Stomach smooth muscle (tissue), 2 donors: ENCODE data around the gene SHISA7.

ENCODE experiments used
- H3K27ac ChIP-seq: one replicate; pipeline ENCODE4 v1.7.0; 2013; ENCODE audit warnings: mild to moderate bottlenecking, low read length, inconsistent platforms
- H3K27me3 ChIP-seq, 2 donors: one replicate each; pipeline ENCODE4 v1.7.0; 2013; ENCODE audit warnings: low read length in 2 of 2; ENCODE audit not compliant: insufficient read depth in 2 of 2, control insufficient read depth in 1 of 2
- H3K36me3 ChIP-seq, 2 donors: one replicate each; pipeline ENCODE4 v1.7.0; 2013; ENCODE audit warnings: low read length in 2 of 2; ENCODE audit not compliant: control insufficient read depth in 2 of 2, insufficient read depth in 2 of 2
- H3K4me1 ChIP-seq: one replicate; pipeline ENCODE4 v1.7.0; 2013; ENCODE audit warnings: low read length; ENCODE audit not compliant: control insufficient read depth, insufficient read depth
- H3K4me3 ChIP-seq, 2 donors: one replicate each; pipeline ENCODE4 v1.7.0; 2013; ENCODE audit warnings: low read length in 2 of 2
- H3K9ac ChIP-seq, 2 donors: one replicate each; pipeline ENCODE4 v1.7.0; 2013; ENCODE audit warnings: low read length in 2 of 2, mild to moderate bottlenecking in 1 of 2
- H3K9me3 ChIP-seq, 2 donors: one replicate each; pipeline ENCODE4 v1.7.0; 2013; ENCODE audit warnings: low read length in 2 of 2; ENCODE audit not compliant: control insufficient read depth in 2 of 2
- donor health status: healthy.
- donor health status: Pancreatic carcinoma.

Gene SHISA7

DNA sequence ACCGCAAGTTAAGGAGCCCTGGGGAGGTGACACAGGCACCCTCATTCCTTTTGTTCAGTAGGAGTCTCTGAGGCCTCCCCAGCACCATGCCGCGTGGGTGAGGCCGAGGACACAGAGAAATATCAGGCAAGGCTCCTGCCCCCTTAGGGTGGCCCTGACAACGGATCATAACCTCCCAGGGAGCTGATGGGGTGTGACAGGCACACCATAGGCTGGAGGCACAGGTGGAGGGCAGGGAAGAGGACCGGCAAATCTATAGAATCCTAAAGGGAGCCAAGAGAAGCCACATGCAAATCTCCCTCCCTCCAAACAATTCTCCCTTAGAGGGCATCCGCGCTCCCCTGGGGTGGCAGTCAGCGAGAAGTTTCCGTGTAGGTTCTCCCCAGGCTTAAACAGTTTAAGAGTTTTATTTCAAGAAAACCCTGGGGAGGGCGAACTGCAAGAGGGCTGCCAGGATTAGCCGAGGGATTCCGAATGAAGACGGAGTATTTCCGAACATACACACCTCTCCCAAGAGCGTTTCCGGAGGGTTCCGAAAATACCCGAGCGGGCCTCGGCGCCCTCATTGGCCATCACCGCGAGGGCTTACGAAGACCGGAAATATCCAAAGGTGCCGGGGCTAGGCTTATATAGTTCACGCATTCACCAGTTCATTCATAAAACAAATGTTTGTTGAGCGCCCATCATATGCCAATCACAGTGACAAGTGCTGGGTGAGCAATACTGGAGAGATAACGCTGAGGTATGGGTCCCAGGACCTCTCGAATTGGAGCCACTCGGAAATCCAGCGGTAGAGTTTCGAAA is 58.0 kb downstream of the SHISA7 start:
- Histone ChIP-seq H3K4me3 (peak overlapping the region; percentile 81 to 99), H3K4me1 (peaks cover 55% of the 10 kb centered on the region), H3K27me3 (no peaks in the 10 kb centered on the region), H3K9me3 (no peaks in the 10 kb centered on the region), H3K27ac (peak overlapping the region; percentile 94), H3K36me3 (peaks cover 16 to 27% of the 10 kb centered on the region in 2 donors), H3K9ac (peak overlapping the region; percentile 94 to 98)

- Histone ChIP-seq H3K27me3 (no peaks in the 10 kb centered on the region), H3K4me3 (peak within 1 kb of the TSS; percentile 81 to 99), H3K36me3 (peaks cover 16 to 21% of the 10 kb centered on the region in 2 donors), H3K4me1 (peaks cover 53% of the 10 kb centered on the region), H3K9me3 (no peaks in the 10 kb centered on the region), H3K27ac (peak within 1 kb of the TSS; percentile 94), H3K9ac (peak within 1 kb of the TSS; percentile 94 to 98)
Observed at GRCh38 chr19:55384131-55384919, 58.8 kb downstream of the SHISA7 start, which contains the start of gene TMEM238. TMEM238 (minus strand) TSS chr19:55384292; CDS start chr19:55384259, 33 bp downstream.

- Histone ChIP-seq H3K27ac (peak overlapping the region; percentile 46), H3K36me3 (peaks cover 12 to 16% of the 10 kb centered on the region in 2 donors), H3K9ac (peak overlapping the region; percentile 68 to 73), H3K9me3 (no peaks in the 10 kb centered on the region), H3K27me3 (no peaks in the 10 kb centered on the region), H3K4me1 (peaks cover 47% of the 10 kb centered on the region), H3K4me3 (peak overlapping the region in 1 of 2 donors; percentile 99)
Observed at GRCh38 chr19:55383279-55384130, 59.6 kb downstream of the SHISA7 start.

DNA sequence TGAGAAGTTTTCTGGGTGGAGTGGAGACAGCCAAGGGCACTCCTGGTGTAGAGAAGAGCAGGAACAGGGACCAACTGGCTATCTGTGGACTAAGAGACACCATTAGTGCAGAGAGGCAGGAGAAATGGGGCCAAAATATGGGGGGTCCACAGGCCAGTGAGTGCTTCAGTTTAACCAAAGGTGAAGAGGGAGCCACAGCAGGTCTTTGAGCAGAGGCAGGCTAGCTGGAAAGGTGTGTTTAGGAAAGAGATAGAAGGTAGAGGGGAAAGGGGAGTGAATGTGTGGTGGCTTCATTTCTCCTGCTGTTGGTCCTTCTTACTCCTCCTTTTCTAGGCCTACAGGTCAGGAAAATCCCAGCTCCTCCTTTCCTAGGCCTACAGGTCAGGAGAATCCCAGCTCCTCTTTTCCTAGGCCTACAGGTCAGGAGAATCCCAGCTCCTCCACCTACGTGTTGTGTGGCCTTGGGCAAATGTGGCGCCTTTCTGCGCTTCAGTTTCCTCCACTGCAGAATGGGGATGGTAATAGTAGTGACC is 60.5 kb downstream of the SHISA7 start:
- Histone ChIP-seq H3K4me1 (peaks cover 38% of the 10 kb centered on the region), H3K9me3 (no peaks in the 10 kb centered on the region), H3K27me3 (peaks cover under 1 to 4% of the 10 kb centered on the region in 2 donors), H3K9ac (no peak overlapping the region), H3K4me3 (no peak overlapping the region), H3K36me3 (peaks cover 4 to 7% of the 10 kb centered on the region in 2 donors), H3K27ac (no peak overlapping the region)

DNA sequence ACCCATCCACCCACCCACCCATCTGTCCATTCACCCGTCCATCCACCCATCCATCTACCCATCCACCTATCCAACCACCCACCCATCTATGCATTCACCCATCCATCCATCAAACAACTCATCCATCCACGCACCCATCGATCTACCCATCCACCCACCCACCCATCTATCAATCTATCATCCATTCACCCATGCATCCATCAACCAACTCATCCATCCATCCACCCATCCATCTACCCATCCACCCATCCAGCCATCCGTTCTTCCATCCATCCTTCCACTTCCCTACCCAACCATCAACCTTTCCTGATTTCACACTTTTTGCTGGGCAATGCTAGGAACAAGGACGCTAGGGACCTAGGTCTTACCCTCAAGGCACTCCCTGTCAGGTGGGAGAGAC is 61.1 kb downstream of the SHISA7 start:
- peaks cover 4 to 5% of the 10 kb centered on the region in 2 donors for H3K27me3 ChIP-seq
- no peaks in the 10 kb centered on the region for H3K9me3 ChIP-seq
- H3K9ac ChIP-seq = no peak overlapping the region
- peaks cover 32% of the 10 kb centered on the region for H3K4me1 ChIP-seq
- H3K4me3 ChIP-seq = no peak overlapping the region
- peaks cover 0 to 2% of the 10 kb centered on the region in 2 donors for H3K36me3 ChIP-seq
- H3K27ac ChIP-seq = no peak overlapping the region

DNA sequence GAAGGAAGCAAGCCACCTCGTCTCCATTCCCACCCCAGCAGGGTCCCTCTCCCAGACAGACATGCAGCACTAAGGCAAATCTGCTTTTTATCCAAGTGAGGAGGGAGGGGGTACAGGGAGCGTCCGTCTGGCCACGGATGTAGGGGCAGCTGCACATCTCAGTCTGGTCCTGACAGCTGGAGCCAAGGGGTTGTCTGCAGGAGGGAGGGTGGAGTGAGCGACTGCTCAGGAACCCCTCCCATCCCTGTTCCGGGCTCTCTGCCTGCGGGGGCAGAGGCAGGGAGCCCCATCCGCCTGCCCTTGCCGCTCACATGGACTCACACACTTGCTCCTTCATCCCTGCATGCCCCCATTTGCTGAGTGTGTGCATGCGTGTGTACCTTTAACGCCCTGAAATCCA is 63.9 kb downstream of the SHISA7 start:
- H3K9me3 ChIP-seq = no peaks in the 10 kb centered on the region
- H3K36me3 ChIP-seq = no peaks in the 10 kb centered on the region
- no peak overlapping the region for H3K27ac ChIP-seq
- no peak overlapping the region for H3K4me3 ChIP-seq
- H3K4me1 ChIP-seq = peaks cover 13% of the 10 kb centered on the region
- no peak overlapping the region for H3K9ac ChIP-seq
- peaks cover 17 to 29% of the 10 kb centered on the region in 2 donors for H3K27me3 ChIP-seq
